Stimulated activated CD8-positive, alpha-beta memory T cell treated with anti-CD3 and anti-CD28 coated beads, Interleukin-4, amount 100 ng/mL, for 4 hours (primary cell): Measurements from ENCODE around the gene OR10A5.
"Not testable (repeated sequence)": the region's sequence is repeated elsewhere in the genome, so short reads cannot be mapped to it uniquely, and the experiment has no call there.

Source experiments
- DNase-seq, 2 donors: peaks; one replicate each; pipeline ENCODE4 v3.0.0-alpha.2; 2020; ENCODE audit warnings: low read depth in 2 of 2, low spot score in 1 of 2

The OR10A5 gene

GRCh38 chr11:6875761-6876160 is 30.3 kb downstream of the OR10A5 start:
- no peak for DNase-seq

- DNase-seq = no peak
Measured at GRCh38 chr11:6876325-6876724, 30.8 kb downstream of the OR10A5 start, which contains the start of gene OR10A4. Gene OR10A4, plus strand, starts transcription at chr11:6876625. Its CDS starts 23 bp downstream, at chr11:6876648.

GRCh38 chr11:6876914-6877313 is 31.4 kb downstream of the OR10A5 start:
- no peak for DNase-seq

- DNase-seq = no peak
Measured at GRCh38 chr11:6882751-6883150, 37.3 kb downstream of the OR10A5 start.

GRCh38 chr11:6887711-6888110 is 42.2 kb downstream of the OR10A5 start:
- not testable (repeated sequence) for DNase-seq

GRCh38 chr11:6888830-6889229 is 43.3 kb downstream of the OR10A5 start:
- DNase-seq = no peak

- no peak for DNase-seq
Measured at GRCh38 chr11:6889835-6890234, 44.4 kb downstream of the OR10A5 start.

GRCh38 chr11:6892400-6892799 is 46.9 kb downstream of the OR10A5 start, which contains the start of gene OR2D2:
Gene OR2D2, minus strand, starts transcription at chr11:6892500. Its CDS starts 0 bp downstream, at chr11:6892500.
- no peak for DNase-seq

- no peak for DNase-seq
Measured at GRCh38 chr11:6894097-6894496, 48.6 kb downstream of the OR10A5 start.

GRCh38 chr11:6895010-6895409 is 49.5 kb downstream of the OR10A5 start:
- DNase-seq = no peak
